ENCODE measurements around the gene TBC1D1. TPM values are rescaled to one million over a fixed set of nuclear protein-coding genes. Genes with fewer than 3 reads are reported as not detected.

TBC1D1 gene
- total RNA-seq, 4 donors from 2014 or later, result 206 to 258 (median 221) TPM

DNA sequence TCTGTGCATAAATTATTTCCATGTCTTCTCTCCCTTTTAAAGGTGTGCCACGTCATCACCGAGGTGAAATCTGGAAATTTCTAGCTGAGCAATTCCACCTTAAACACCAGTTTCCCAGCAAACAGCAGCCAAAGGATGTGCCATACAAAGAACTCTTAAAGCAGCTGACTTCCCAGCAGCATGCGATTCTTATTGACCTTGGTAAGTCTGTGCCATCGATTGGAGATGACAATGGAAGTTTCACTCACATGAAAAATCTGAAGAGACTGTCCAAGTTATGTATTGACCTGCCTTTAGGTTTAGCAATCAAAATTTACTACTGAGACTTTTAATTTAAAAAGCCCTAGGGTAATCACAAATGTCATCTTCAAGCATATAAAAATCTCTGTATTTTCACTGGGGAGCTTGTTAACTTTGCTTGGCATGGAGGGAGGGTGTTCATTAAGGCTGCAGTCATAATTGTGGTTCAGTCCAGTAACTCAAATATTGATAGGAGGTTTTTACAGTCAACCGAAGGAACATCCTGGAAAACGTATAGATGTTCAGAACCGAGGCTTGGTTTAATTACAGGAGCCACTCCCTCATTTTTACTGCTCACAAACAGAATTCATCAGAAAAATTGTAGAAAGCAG lies 212.2 kb downstream of the TBC1D1 start:
- Histone ChIP-seq H3K27ac (replicated peaks in 1 of 4) (no peak overlapping the region), H3K4me3 (no peak overlapping the region), H3K27me3 (no peaks in the 10 kb centered on the region), H3K4me1 (peaks cover 9 to 30% (median 19%) of the 10 kb centered on the region in 4 donors), H3K9me3 (no peaks in the 10 kb centered on the region), H3K36me3 (peaks cover 3 to 93% (median 64%) of the 10 kb centered on the region in 4 donors)
- no peak for TF ChIP-seq POLR2AphosphoS5 (IDR thresholded peaks at IDR 0.05)
- no peak for TF ChIP-seq POLR2A (IDR thresholded peaks at IDR 0.05; ENCODE audit: low read depth)
- no peak for TF ChIP-seq EP300 (IDR thresholded peaks at IDR 0.05)
- TF ChIP-seq, protein P1, sequence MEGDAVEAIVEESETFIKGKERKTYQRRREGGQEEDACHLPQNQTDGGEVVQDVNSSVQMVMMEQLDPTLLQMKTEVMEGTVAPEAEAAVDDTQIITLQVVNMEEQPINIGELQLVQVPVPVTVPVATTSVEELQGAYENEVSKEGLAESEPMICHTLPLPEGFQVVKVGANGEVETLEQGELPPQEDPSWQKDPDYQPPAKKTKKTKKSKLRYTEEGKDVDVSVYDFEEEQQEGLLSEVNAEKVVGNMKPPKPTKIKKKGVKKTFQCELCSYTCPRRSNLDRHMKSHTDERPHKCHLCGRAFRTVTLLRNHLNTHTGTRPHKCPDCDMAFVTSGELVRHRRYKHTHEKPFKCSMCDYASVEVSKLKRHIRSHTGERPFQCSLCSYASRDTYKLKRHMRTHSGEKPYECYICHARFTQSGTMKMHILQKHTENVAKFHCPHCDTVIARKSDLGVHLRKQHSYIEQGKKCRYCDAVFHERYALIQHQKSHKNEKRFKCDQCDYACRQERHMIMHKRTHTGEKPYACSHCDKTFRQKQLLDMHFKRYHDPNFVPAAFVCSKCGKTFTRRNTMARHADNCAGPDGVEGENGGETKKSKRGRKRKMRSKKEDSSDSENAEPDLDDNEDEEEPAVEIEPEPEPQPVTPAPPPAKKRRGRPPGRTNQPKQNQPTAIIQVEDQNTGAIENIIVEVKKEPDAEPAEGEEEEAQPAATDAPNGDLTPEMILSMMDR (IDR thresholded peaks at IDR 0.05), result no peak
- WGBS, result 89% methylated on average over 7 of the region's 7 CpGs
- intact Hi-C loops (cut with DNase I), result no loop called here
- no peak for DNase-seq (ENCODE audit: extremely low spot score)

DNA sequence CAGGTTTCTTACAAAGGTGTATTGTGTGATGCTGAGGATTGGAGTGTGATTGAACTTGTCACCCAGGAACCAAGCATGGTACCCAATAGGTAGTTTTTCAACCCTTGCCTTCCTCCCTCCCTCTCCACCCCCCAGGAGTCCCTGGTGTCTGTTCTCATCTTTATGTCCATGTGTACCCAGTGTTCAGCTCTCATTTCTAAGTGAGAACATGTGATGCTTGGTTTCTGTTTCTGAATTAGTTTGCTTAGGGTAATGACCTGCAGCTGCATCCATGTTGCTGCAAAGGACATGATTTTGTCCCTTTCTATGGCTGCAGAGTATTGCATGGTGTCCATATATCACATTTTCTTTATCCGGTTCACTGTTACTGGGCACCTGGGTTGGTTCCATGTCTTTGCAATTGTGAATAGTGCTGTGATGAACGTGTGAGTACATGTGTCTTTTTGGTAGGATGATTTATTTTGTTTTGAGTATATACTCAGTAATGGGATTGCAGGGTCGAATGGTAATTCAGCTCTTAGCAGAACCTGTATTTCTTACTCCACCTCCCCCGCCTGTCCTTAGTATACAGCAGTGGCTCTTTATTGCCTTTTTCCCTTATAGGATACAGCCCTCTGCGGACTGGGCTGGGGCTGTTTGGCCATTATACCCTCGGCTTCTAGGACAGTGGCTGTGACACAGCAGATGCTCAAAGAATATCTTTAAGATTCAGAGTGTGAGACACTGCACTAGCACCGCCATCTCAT lies 214.8 kb downstream of the TBC1D1 start:
- Histone ChIP-seq H3K27ac (replicated peaks in 1 of 4) (no peak overlapping the region), H3K4me1 (peaks cover 9 to 19% (median 14%) of the 10 kb centered on the region in 4 donors), H3K9me3 (no peaks in the 10 kb centered on the region), H3K36me3 (peaks cover 6 to 94% (median 74%) of the 10 kb centered on the region in 4 donors), H3K4me3 (no peak overlapping the region), H3K27me3 (no peaks in the 10 kb centered on the region)
- WGBS, result 80% methylated on average over 7 of the region's 7 CpGs
- intact Hi-C loops (cut with DNase I), result no loop called here
- TF ChIP-seq EP300 (IDR thresholded peaks at IDR 0.05), result no peak
- no peak for TF ChIP-seq POLR2A (IDR thresholded peaks at IDR 0.05; ENCODE audit: low read depth)
- TF ChIP-seq POLR2AphosphoS5 (IDR thresholded peaks at IDR 0.05), result no peak
- TF ChIP-seq, protein P1 (IDR thresholded peaks at IDR 0.05), result no peak
- no peak for DNase-seq (ENCODE audit: extremely low spot score)

DNA sequence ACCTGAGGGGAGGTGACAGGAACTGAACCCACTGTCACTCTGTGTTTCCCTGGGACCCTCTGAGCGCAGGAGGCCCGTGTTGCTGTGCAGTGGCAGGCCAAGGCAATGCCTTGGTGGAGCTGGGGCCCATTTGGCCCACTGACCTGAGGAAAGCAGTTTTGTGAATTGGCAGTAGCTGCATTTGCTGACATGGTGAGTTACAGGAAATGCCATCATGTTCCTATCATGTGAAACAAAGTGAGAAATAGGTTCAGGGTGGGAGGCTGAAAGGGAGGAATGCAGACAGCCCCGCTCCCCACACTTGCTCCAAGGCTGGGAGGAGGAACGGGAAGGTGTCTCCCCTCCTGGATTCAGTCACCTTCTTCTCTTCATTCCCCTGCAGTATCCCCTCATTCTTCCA lies 215.4 kb downstream of the TBC1D1 start:
- no peak overlapping the region for H3K4me3 ChIP-seq
- WGBS, result 90% methylated on average over 4 of the region's 4 CpGs
- peaks cover 9 to 19% (median 14%) of the 10 kb centered on the region in 4 donors for H3K4me1 ChIP-seq
- TF ChIP-seq, protein P1 (IDR thresholded peaks at IDR 0.05), result no peak
- TF ChIP-seq POLR2AphosphoS5 (IDR thresholded peaks at IDR 0.05) (no peak), POLR2A (IDR thresholded peaks at IDR 0.05; ENCODE audit: low read depth) (no peak), EP300 (IDR thresholded peaks at IDR 0.05) (no peak)
- H3K9me3 ChIP-seq, result no peaks in the 10 kb centered on the region
- H3K27me3 ChIP-seq, result no peaks in the 10 kb centered on the region
- intact Hi-C loops (cut with DNase I), result no loop called here
- H3K27ac ChIP-seq (replicated peaks in 1 of 4), result no peak overlapping the region
- DNase-seq (ENCODE audit: extremely low spot score), result no peak
- peaks cover 6 to 91% (median 71%) of the 10 kb centered on the region in 4 donors for H3K36me3 ChIP-seq

DNA sequence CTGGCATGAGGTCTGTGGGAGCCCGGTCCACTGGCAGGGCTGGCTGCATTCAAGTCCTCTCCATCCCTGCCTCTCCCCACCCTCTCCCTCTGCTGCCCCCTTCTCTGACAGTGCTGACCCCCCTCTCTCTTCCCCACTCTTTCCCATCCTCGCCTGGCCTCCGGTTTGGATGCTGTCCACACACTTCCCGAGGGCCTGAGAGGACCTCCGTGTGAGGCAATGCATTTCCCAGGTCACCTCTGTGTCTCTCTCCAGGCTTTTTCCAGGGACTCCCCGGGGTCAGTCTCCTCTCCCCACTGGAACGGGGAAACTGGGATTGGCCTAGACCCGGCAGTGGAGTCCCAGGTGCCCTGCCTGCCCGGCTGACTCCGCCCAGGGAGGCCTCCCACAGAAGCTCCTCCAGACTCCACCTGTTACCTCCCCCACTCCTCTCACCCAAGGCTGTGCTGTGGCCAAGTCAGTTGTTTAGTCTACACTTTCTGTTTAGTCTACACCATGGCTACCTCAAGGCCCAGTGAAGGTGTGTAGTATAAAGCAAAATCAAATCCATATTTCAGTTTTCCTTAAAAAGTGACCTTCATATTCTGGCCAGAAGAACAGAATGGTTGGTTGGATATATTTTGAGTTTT lies 216.1 kb downstream of the TBC1D1 start:
- DNase-seq (ENCODE audit: extremely low spot score), result no peak
- Histone ChIP-seq H3K36me3 (peaks cover 6 to 84% (median 65%) of the 10 kb centered on the region in 4 donors), H3K4me3 (no peak overlapping the region), H3K27ac (replicated peaks in 1 of 4) (no peak overlapping the region), H3K27me3 (no peaks in the 10 kb centered on the region), H3K4me1 (peaks cover 10 to 20% (median 16%) of the 10 kb centered on the region in 4 donors), H3K9me3 (no peaks in the 10 kb centered on the region)
- intact Hi-C loops (cut with DNase I), result no loop called here
- WGBS, result 76% methylated on average over 10 of the region's 10 CpGs
- TF ChIP-seq POLR2AphosphoS5 (IDR thresholded peaks at IDR 0.05), result no peak
- TF ChIP-seq POLR2A (IDR thresholded peaks at IDR 0.05; ENCODE audit: low read depth), result no peak
- TF ChIP-seq, protein P1 (IDR thresholded peaks at IDR 0.05), result no peak
- no peak for TF ChIP-seq EP300 (IDR thresholded peaks at IDR 0.05)

Data from esophagus muscularis mucosa (tissue), 4 donors.